HG02970 (cell line): ENCODE measurements around the gene AGO3.

Experiments
- ATAC-seq: cut with Tn5 transposase; IDR thresholded peaks from one replicate; pipeline ENCODE4 v1.9.1; 2021; ENCODE audit warnings: mild to moderate bottlenecking, moderate library complexity, moderate number of reproducible peaks; ENCODE audit not compliant: unreplicated experiment, low FRiP score

AGO3 gene

GRCh38 chr1:36116901-36117300 is 186.0 kb downstream of the AGO3 start:
- ATAC-seq: no peak

- ATAC-seq: no peak
Observed at GRCh38 chr1:36118447-36119204, 187.7 kb downstream of the AGO3 start.

GRCh38 chr1:36119456-36119855 is 188.6 kb downstream of the AGO3 start:
- ATAC-seq: no peak
